Endothelial cell of umbilical vein (primary cell): Measurements from ENCODE around the gene EVC2. TPM values are rescaled to one million over a fixed set of nuclear protein-coding genes. Genes with fewer than 3 reads are reported as not detected.

ENCODE experiments used
- BruUV-seq: library from RNA; stranded (reverse); fragments of 400-500 nt; replicated peaks from 2 replicates; lab custom pipeline; 2021; lab: Mats Ljungman, UMichigan
- CTCF ChIA-PET: fragments of 300-600, 350-600 bp; sonication (Branson Sonifier 250); formaldehyde crosslinking; loops from one replicate; lab custom pipeline; 2021; ENCODE audit warnings: antibody characterized with exemption, inconsistent platforms; lab: Charles Lee
- POLR2A ChIA-PET: fragments of 300-600, 350-600 bp; sonication (Branson Sonifier 250); formaldehyde crosslinking; loops from one replicate; lab custom pipeline; 2021; ENCODE audit warnings: antibody characterized with exemption, inconsistent platforms; lab: Charles Lee
- DNase-seq: peaks from one replicate; pipeline ENCODE4 v3.0.0-alpha.2; 2011; ENCODE audit warnings: low read depth, low spot score
- FAIRE-seq: peaks from 2 replicates; lab custom pipeline; 2011; peaks lifted over from hg19 to GRCh38; lab: Jason Lieb, UNC
- H2AFZ ChIP-seq: 2 replicates; pipeline ENCODE4 v1.6.0; 2012; ENCODE audit warnings: low read depth, low read length, control low read depth, inconsistent platforms
- H3K27ac ChIP-seq: 2 replicates; pipeline ENCODE4 v1.5.1; 2011; ENCODE audit warnings: low read depth, mild to moderate bottlenecking, control low read depth, low read length, moderate library complexity; ENCODE audit not compliant: insufficient read depth
- H3K27me3 ChIP-seq, 2 experiments: 2 replicates each; pipeline versions ENCODE4 v1.6.0 to v1.6.1; 2011; ENCODE audit warnings: low read length in 2 of 2, mixed read lengths in 1 of 2; ENCODE audit not compliant: control insufficient read depth in 2 of 2, insufficient read depth in 2 of 2
- H3K36me3 ChIP-seq, 2 experiments: 2 replicates in 1 of 2; 3 replicates in 1 of 2; pipeline ENCODE4 v1.5.1; 2011; ENCODE audit warnings: low read length in 2 of 2, mild to moderate bottlenecking in 1 of 2, moderate library complexity in 1 of 2; ENCODE audit not compliant: control insufficient read depth in 2 of 2, insufficient read depth in 2 of 2; ENCODE audit errors: extremely low read depth in 1 of 2
- H3K4me1 ChIP-seq: 3 replicates; pipeline ENCODE4 v1.5.1; 2011; ENCODE audit warnings: mild to moderate bottlenecking, low read length; ENCODE audit not compliant: control insufficient read depth, insufficient read depth; ENCODE audit errors: extremely low read depth
- H3K4me2 ChIP-seq: 2 replicates; pipeline ENCODE4 v1.6.1; 2011; ENCODE audit warnings: low read length, control low read depth, mixed read lengths; ENCODE audit not compliant: insufficient read depth
- H3K4me3 ChIP-seq, 3 experiments: fragments of 200-600 bp in 1 of 3; sonication (generic), shearing (Covaris generic) in 1 of 3; replicated peaks in 1 of 3; 2 replicates each; pipeline ENCODE4 v1.5.1; 2011 to 2016; ENCODE audit warnings: control low read depth in 3 of 3, low read length in 3 of 3, mild to moderate bottlenecking in 2 of 3, inconsistent platforms in 1 of 3, low read depth in 1 of 3, moderate library complexity in 1 of 3; ENCODE audit not compliant: insufficient read depth in 1 of 3
- H3K79me2 ChIP-seq: 2 replicates; pipeline ENCODE4 v1.6.0; 2012; ENCODE audit warnings: low read length, inconsistent platforms; ENCODE audit not compliant: control insufficient read depth, insufficient read depth
- H3K9ac ChIP-seq: replicated peaks from 2 replicates; pipeline ENCODE3; 2011; ENCODE audit warnings: low read length, control low read depth; ENCODE audit not compliant: insufficient read depth; ENCODE audit errors: extremely low read depth
- H3K9me1 ChIP-seq: replicated peaks from 3 replicates; pipeline ENCODE4 v1.6.0; 2011; ENCODE audit warnings: mild to moderate bottlenecking, low read length; ENCODE audit not compliant: control insufficient read depth, insufficient read depth; ENCODE audit errors: extremely low read depth
- H3K9me3 ChIP-seq: replicated peaks from 2 replicates; pipeline ENCODE4 v1.5.1; 2012; ENCODE audit warnings: low read length, inconsistent platforms; ENCODE audit not compliant: control insufficient read depth, insufficient read depth
- H4K20me1 ChIP-seq: replicated peaks from 2 replicates; pipeline ENCODE3; 2011; ENCODE audit warnings: mild to moderate bottlenecking, low read length; ENCODE audit not compliant: control insufficient read depth, insufficient read depth; ENCODE audit errors: extremely low read depth
- CTCF ChIP-seq, 2 donors: IDR thresholded peaks; 1 replicate in 1 of 2; 2 replicates in 1 of 2; pipeline ENCODE4 v1.5.1; 2011; ENCODE audit warnings: low read length in 2 of 2, mild to moderate bottlenecking in 2 of 2, moderate library complexity in 2 of 2, control low read depth in 1 of 2, inconsistent platforms in 1 of 2, low read depth in 1 of 2; ENCODE audit not compliant: insufficient read depth in 1 of 2; ENCODE audit errors: extremely low read depth in 1 of 2
- EZH2 ChIP-seq: IDR thresholded peaks from 2 replicates; pipeline ENCODE4 v1.6.1; 2012; ENCODE audit warnings: borderline replicate concordance, low read depth, mild to moderate bottlenecking, moderate library complexity, low read length, inconsistent platforms; ENCODE audit not compliant: severe bottlenecking
- FOS ChIP-seq: IDR thresholded peaks from 2 replicates; pipeline ENCODE4 v1.6.1; 2011; ENCODE audit warnings: mild to moderate bottlenecking, low read length, moderate library complexity, borderline replicate concordance; ENCODE audit not compliant: insufficient read depth
- GATA2 ChIP-seq: IDR thresholded peaks from 2 replicates; pipeline ENCODE4 v1.7.0; 2011; ENCODE audit warnings: low read depth, mild to moderate bottlenecking, moderate library complexity, mixed read lengths, low read length; ENCODE audit not compliant: insufficient read length, insufficient read depth
- JUN ChIP-seq: IDR thresholded peaks from 2 replicates; pipeline ENCODE4 v1.6.1; 2011; ENCODE audit warnings: borderline replicate concordance, low read depth; ENCODE audit not compliant: insufficient read length, insufficient read depth
- MAX ChIP-seq: IDR thresholded peaks from 2 replicates; pipeline ENCODE4 v1.6.1; 2011; ENCODE audit not compliant: insufficient read depth, insufficient read length
- MYC ChIP-seq: IDR thresholded peaks from one replicate; pipeline ENCODE4 v1.6.1; 2011; ENCODE audit warnings: mild to moderate bottlenecking, low read depth, low read length
- POLR2A ChIP-seq: IDR thresholded peaks from 2 replicates; pipeline ENCODE4 v1.6.1; 2012; ENCODE audit warnings: low read depth, mild to moderate bottlenecking, control low read depth, low read length
- POLR2AphosphoS5 ChIP-seq: IDR thresholded peaks from 2 replicates; pipeline ENCODE4 v1.6.1; 2012; ENCODE audit warnings: low read depth, mild to moderate bottlenecking, control low read depth, low read length, moderate library complexity; ENCODE audit not compliant: insufficient read depth
- dilution Hi-C: fragments of 300-500 bp; cut with MboI; formaldehyde crosslinking; loops from one replicate; pipeline ENCODE4 v1.15.0; 2019; ENCODE audit warnings: low sequenced_read_pairs; ENCODE audit not compliant: extremely low pct_ligation_motif_present
- intact Hi-C: fragments of 100-400 bp; cut with micrococcal nuclease; formaldehyde crosslinking; loops from one replicate; pipeline ENCODE4 v1.10.0; 2022
- polyA plus RNA-seq, 4 experiments: library from polyadenylated mRNA; depleted of rRNA in 3 of 4; stranded (reverse) in 3 of 4; unstranded in 1 of 4; fragments of >200 nt; gene quantifications; 2 replicates each; pipeline versions ENCODE4 v1.2.1 to v1.2.3, GENCODE V29; 2011 to 2012; ENCODE audit warnings: missing spikeins in 1 of 4
- total RNA-seq: library from RNA; stranded (reverse); gene quantifications from 2 replicates; pipeline ENCODE4 v1.2.3, GENCODE V29; 2021

The EVC2 gene
- total and polyA plus RNA-seq, 2 donors (not counting 3 experiments of a cell fraction or from before 2014, with no cell fraction given), result 1.7 to 8.8 TPM

GRCh38 chr4:5704276-5704675 lies 4.1 kb downstream of the EVC2 start:
- Histone ChIP-seq H4K20me1 (no peaks in the 10 kb centered on the region), H3K4me3 (no peak overlapping the region), H3K4me1 (peaks cover 9% of the 10 kb centered on the region), H3K79me2 (peaks cover 4% of the 10 kb centered on the region), H3K9ac (no peak overlapping the region), H3K27ac (no peak overlapping the region), H3K36me3 (peaks cover 0 to 5% of the 10 kb centered on the region in 2 experiments), H2AFZ (no peak overlapping the region), H3K4me2 (no peak overlapping the region), H3K9me3 (no peaks in the 10 kb centered on the region), H3K9me1 (no peaks in the 10 kb centered on the region), H3K27me3 (no peaks in the 10 kb centered on the region)
- dilution Hi-C loops (no loop called here), intact Hi-C loops (no loop called here)
- FAIRE-seq (no peak), DNase-seq (no peak)
- POLR2A ChIA-PET, result no interaction called here
- TF ChIP-seq MAX (no peak), JUN (no peak), MYC (no peak), GATA2 (no peak), EZH2 (no peak), FOS (no peak), CTCF (IDR thresholded peaks at IDR 0.05; ENCODE audit: extremely low read depth in 1 of 2, insufficient read depth in 1 of 2, low read depth in 1 of 2, low read length in 2 of 2) (no peak), POLR2AphosphoS5 (no peak), POLR2A (no peak)
- no TSS peak for BruUV-seq
- CTCF ChIA-PET, result no interaction called here
